Mammary epithelial cell (primary cell): ENCODE data around the gene GPBP1.

Experiments
- EZH2 ChIP-seq: IDR thresholded peaks from 2 replicates; pipeline ENCODE4 v1.6.1; 2012; ENCODE audit warnings: low read length, inconsistent platforms, borderline replicate concordance
- TF ChIP-seq, protein P1 (sequence below), 2 donors: IDR thresholded peaks in 1 of 2; conservative IDR thresholded peaks in 1 of 2; 2 replicates each; pipeline ENCODE4 v1.5.1; 2011 to 2012; ENCODE audit warnings: inconsistent platforms in 2 of 2, low read length in 2 of 2, mild to moderate bottlenecking in 2 of 2, control low read depth in 1 of 2, low read depth in 1 of 2; ENCODE audit not compliant: insufficient read depth in 1 of 2; ENCODE audit errors: extremely low read depth in 1 of 2

GRCh38 chr5:57179262-57180200 lies 5.7 kb downstream of the GPBP1 start:
- no peak for TF ChIP-seq EZH2
- TF ChIP-seq, protein P1, sequence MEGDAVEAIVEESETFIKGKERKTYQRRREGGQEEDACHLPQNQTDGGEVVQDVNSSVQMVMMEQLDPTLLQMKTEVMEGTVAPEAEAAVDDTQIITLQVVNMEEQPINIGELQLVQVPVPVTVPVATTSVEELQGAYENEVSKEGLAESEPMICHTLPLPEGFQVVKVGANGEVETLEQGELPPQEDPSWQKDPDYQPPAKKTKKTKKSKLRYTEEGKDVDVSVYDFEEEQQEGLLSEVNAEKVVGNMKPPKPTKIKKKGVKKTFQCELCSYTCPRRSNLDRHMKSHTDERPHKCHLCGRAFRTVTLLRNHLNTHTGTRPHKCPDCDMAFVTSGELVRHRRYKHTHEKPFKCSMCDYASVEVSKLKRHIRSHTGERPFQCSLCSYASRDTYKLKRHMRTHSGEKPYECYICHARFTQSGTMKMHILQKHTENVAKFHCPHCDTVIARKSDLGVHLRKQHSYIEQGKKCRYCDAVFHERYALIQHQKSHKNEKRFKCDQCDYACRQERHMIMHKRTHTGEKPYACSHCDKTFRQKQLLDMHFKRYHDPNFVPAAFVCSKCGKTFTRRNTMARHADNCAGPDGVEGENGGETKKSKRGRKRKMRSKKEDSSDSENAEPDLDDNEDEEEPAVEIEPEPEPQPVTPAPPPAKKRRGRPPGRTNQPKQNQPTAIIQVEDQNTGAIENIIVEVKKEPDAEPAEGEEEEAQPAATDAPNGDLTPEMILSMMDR (conservative IDR thresholded peaks at IDR 0.05 in 1 of 2, IDR thresholded peaks at IDR 0.05 in 1 of 2; ENCODE audit: extremely low read depth in 1 of 2, insufficient read depth in 1 of 2, low read depth in 1 of 2, low read length in 2 of 2), result no peak
